Measurements from ENCODE around the gene TSPAN5. TPM values are rescaled to one million over a fixed set of nuclear protein-coding genes. Genes with fewer than 3 reads are reported as not detected.

The TSPAN5 gene
- total and polyA plus RNA-seq, 9 of the 15 experiments (the other 6 are each of a cell fraction or from before 2014, with no cell fraction given) = 0.58 to 6.6 (median 0.73) TPM

- CTCF ChIA-PET (ENCODE audit: low intra/inter-chr PET ratio) = no interaction called here
- no peak overlapping the region for H3K9ac ChIP-seq (ENCODE audit: insufficient read depth in 1 of 2, low read depth in 2 of 2, low read length in 2 of 2)
- TF ChIP-seq ZNF695 (CRISPR knock-in tag; IDR thresholded peaks at IDR 0.05) = no peak
- TF ChIP-seq REST (IDR thresholded peaks at IDR 0.05; ENCODE audit: borderline replicate concordance) = no peak
- no peak for TF ChIP-seq REST (CRISPR knock-in tag; IDR thresholded peaks at IDR 0.05; ENCODE audit: low read depth)
- no peak for TF ChIP-seq STAT6 (CRISPR knock-in tag; IDR thresholded peaks at IDR 0.05)
- TF ChIP-seq MCM7 (IDR thresholded peaks at IDR 0.05) = no peak
- TF ChIP-seq MNT (conservative IDR thresholded peaks at IDR 0.05) = no peak
- TF ChIP-seq MEF2A (IDR thresholded peaks at IDR 0.05; ENCODE audit: control insufficient read depth, low read depth, low read length) = no peak
- no peak for TF ChIP-seq SMAD4 (CRISPR knock-in tag; conservative IDR thresholded peaks at IDR 0.05)
- no peak for TF ChIP-seq BRCA1 (IDR thresholded peaks at IDR 0.05)
- TF ChIP-seq BRCA1 (CRISPR knock-in tag; IDR thresholded peaks at IDR 0.05) = no peak
Measured at GRCh38 chr4:98509721-98510120, 148.7 kb downstream of the TSPAN5 start.

More at GRCh38 chr4:98509721-98510120, 148.7 kb downstream of the TSPAN5 start:
- POLR2A ChIA-PET = no interaction called here
- Histone ChIP-seq H3K36me3 (ENCODE audit: control insufficient read depth, insufficient read depth, low read length) (no peaks in the 10 kb centered on the region), H3K9me1 (ENCODE audit: control insufficient read depth, insufficient read depth, low read length) (no peaks in the 10 kb centered on the region), H3K79me2 (ENCODE audit: control insufficient read depth, insufficient read depth, low read length) (no peaks in the 10 kb centered on the region), H3K4me3 (no peak overlapping the region), H4K20me1 (replicated peaks; ENCODE audit: control insufficient read depth, insufficient read depth, low read length) (no peaks in the 10 kb centered on the region), H3K27me3 (ENCODE audit: control insufficient read depth in 2 of 2, insufficient read depth in 2 of 2, low read length in 2 of 2) (0 out of 5 replicates have a peak, but pooled peaks cover 0 to 4% of the 10 kb centered on the region in 2 experiments), H3K4me2 (ENCODE audit: insufficient read depth, low read length) (no peak overlapping the region), H3K9me3 (replicated peaks; ENCODE audit: control insufficient read depth, insufficient read depth, low read depth, low read length) (no peaks in the 10 kb centered on the region), H3K27ac (ENCODE audit: extremely low read depth, low read depth, low read length) (no peak overlapping the region), H2AFZ (ENCODE audit: low read depth, low read length) (no peak overlapping the region), H3K4me1 (replicated peaks in 1 of 2; ENCODE audit: control insufficient read depth in 2 of 2, insufficient read depth in 2 of 2, low read length in 2 of 2) (peaks cover 0 to 5% of the 10 kb centered on the region in 2 experiments; a peak in 2 of 5 replicates)
- ATAC-seq = no peak
- FAIRE-seq = no peak
- in situ Hi-C loops (cut with MboI) = no loop called here
- BruUV-seq (replicated peaks) = no TSS peak
- intact Hi-C loops (cut with micrococcal nuclease) = no loop called here
- DNase-seq (ENCODE audit: extremely low read depth in 1 of 4, low spot score in 3 of 4) = no peak
- 51% methylated on average over 4 of the region's 4 CpGs for WGBS (ENCODE audit: insufficient coverage, low coverage, missing lambda C conversion rate)

Data from K562 (cell line).